SK-N-MC (cell line): Measurements from ENCODE around the gene SLC35B2.

ENCODE experiments used
- FOXP2 ChIP-seq: optimal IDR thresholded peaks from 2 replicates; pipeline ENCODE3; 2011; ENCODE audit warnings: mild to moderate bottlenecking, moderate library complexity; ENCODE audit not compliant: insufficient read depth; ENCODE audit errors: extremely low read length, control extremely low read depth
- POLR2AphosphoS5 ChIP-seq: IDR thresholded peaks from 2 replicates; pipeline ENCODE4 v1.6.1; 2012; ENCODE audit warnings: mild to moderate bottlenecking, low read depth, low read length, borderline replicate concordance

DNA sequence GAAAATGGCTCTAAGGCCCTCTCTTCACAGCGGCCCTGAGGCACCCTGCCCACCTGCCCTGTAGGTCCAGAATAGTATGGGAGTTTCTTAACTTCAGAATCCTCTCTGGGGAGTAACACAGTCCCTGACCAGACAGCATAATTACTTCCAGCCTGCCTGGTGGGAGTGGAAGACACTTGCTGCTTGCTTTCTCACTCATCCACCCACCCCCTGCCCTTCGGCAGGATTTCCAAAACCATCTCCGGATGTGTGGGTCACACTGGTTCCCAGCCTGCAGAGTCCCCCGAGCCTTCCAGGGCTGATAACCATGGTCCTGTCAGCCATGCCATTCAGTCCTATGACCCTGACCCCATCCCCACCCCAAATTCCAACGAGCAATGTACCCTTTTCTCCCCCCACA lies 28.5 kb downstream of the SLC35B2 start:
- TF ChIP-seq POLR2AphosphoS5 (no peak), FOXP2 (no peak)
